ENCODE results near the gene ZSCAN12.

ZSCAN12 gene

DNA sequence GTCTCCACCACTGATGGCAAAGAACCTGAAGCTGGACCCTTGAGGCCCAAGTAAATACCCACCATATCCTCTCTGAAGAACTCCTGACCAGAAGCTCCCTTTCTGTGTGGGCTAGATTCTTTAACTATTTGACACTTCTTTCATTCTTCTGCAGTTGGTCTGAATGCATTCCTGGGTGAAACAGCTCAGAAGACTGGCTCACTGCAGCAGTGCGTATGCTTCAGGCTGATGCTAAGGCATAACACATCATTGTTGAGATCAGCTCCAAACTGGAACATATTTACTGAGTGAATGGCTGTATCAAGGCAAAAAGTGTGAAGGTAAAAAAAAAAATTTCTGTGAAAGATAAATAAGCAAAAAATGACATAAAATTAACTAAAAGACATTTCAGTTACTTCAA lies 24.0 kb upstream of the ZSCAN12 start:
- Histone ChIP-seq H2AFZ (ENCODE audit: low read length) (no peak overlapping the region), H3K9me2 (replicated peaks; ENCODE audit: low read depth, low read length) (no peaks in the 10 kb centered on the region), H3F3A (ENCODE audit: low read depth) (no peaks in the 10 kb centered on the region), H4K20me1 (ENCODE audit: insufficient read depth, low read length, poor library complexity, severe bottlenecking) (no peaks in the 10 kb centered on the region), H3K9me3 (ENCODE audit: insufficient read depth, low read depth, low read length) (peaks cover 3% of the 10 kb centered on the region; the same call in 1 of the 2 replicates), H3K79me2 (ENCODE audit: insufficient read depth, low read length) (no peaks in the 10 kb centered on the region), H3K4me2 (ENCODE audit: low read depth, low read length, poor library complexity, severe bottlenecking) (no peak overlapping the region), H3K27me3 (ENCODE audit: insufficient read depth, low read length, poor library complexity, severe bottlenecking) (no peaks in the 10 kb centered on the region), H3K9ac (ENCODE audit: low read depth, low read length, poor library complexity, severe bottlenecking) (no peak overlapping the region), H3K4me1 (ENCODE audit: insufficient read depth, low read length, poor library complexity, severe bottlenecking) (no peaks in the 10 kb centered on the region), H3K36me3 (ENCODE audit: insufficient read depth, low read length) (no peaks in the 10 kb centered on the region), H3K4me3 (ENCODE audit: low read length, poor library complexity, severe bottlenecking) (no peak overlapping the region)
- TF ChIP-seq EZH2phosphoT487 (IDR thresholded peaks at IDR 0.05; ENCODE audit: borderline replicate concordance) = no peak
- TF ChIP-seq, protein P1, sequence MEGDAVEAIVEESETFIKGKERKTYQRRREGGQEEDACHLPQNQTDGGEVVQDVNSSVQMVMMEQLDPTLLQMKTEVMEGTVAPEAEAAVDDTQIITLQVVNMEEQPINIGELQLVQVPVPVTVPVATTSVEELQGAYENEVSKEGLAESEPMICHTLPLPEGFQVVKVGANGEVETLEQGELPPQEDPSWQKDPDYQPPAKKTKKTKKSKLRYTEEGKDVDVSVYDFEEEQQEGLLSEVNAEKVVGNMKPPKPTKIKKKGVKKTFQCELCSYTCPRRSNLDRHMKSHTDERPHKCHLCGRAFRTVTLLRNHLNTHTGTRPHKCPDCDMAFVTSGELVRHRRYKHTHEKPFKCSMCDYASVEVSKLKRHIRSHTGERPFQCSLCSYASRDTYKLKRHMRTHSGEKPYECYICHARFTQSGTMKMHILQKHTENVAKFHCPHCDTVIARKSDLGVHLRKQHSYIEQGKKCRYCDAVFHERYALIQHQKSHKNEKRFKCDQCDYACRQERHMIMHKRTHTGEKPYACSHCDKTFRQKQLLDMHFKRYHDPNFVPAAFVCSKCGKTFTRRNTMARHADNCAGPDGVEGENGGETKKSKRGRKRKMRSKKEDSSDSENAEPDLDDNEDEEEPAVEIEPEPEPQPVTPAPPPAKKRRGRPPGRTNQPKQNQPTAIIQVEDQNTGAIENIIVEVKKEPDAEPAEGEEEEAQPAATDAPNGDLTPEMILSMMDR (conservative IDR thresholded peaks at IDR 0.05; ENCODE audit: low read length) = no peak

DNA sequence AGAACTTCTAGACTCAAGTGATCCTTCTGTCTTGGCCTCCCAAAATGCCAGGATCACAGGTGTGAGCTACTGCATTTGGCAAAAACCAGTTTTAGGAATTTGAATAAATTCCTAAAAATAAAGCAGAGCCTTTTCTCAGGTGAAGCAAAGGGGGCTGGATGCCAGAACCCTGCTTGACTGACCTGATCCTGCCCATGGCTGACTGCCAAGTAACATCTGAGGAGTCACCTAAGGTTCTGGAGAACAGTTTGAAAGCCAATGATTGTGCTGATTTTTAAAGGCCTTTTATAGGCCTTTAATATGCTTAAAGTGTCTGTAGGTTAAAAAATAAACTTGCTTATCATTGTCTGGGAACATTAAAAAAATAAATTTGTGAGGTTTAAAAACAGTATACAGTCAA lies 14.1 kb upstream of the ZSCAN12 start:
- H3K79me2 ChIP-seq (ENCODE audit: insufficient read depth, low read length) = no peaks in the 10 kb centered on the region
- H3K36me3 ChIP-seq (ENCODE audit: insufficient read depth, low read length) = no peaks in the 10 kb centered on the region
- H3K27me3 ChIP-seq (ENCODE audit: insufficient read depth, low read length, poor library complexity, severe bottlenecking) = no peaks in the 10 kb centered on the region
- TF ChIP-seq, protein P1 (conservative IDR thresholded peaks at IDR 0.05; ENCODE audit: low read length) = no peak
- no peak for TF ChIP-seq EZH2phosphoT487 (IDR thresholded peaks at IDR 0.05; ENCODE audit: borderline replicate concordance)
- H3K9me2 ChIP-seq (replicated peaks; ENCODE audit: low read depth, low read length) = no peaks in the 10 kb centered on the region
- no peak overlapping the region for H3K4me3 ChIP-seq (ENCODE audit: low read length, poor library complexity, severe bottlenecking)
- no peaks in the 10 kb centered on the region for H3K4me1 ChIP-seq (ENCODE audit: insufficient read depth, low read length, poor library complexity, severe bottlenecking)
- no peaks in the 10 kb centered on the region for H3F3A ChIP-seq (ENCODE audit: low read depth)
- H3K4me2 ChIP-seq (ENCODE audit: low read depth, low read length, poor library complexity, severe bottlenecking) = no peak overlapping the region
- no peaks in the 10 kb centered on the region for H4K20me1 ChIP-seq (ENCODE audit: insufficient read depth, low read length, poor library complexity, severe bottlenecking)
- no peak overlapping the region for H2AFZ ChIP-seq (ENCODE audit: low read length)
- no peak overlapping the region for H3K9ac ChIP-seq (ENCODE audit: low read depth, low read length, poor library complexity, severe bottlenecking)
- H3K9me3 ChIP-seq (ENCODE audit: insufficient read depth, low read depth, low read length) = no peaks in the 10 kb centered on the region

DNA sequence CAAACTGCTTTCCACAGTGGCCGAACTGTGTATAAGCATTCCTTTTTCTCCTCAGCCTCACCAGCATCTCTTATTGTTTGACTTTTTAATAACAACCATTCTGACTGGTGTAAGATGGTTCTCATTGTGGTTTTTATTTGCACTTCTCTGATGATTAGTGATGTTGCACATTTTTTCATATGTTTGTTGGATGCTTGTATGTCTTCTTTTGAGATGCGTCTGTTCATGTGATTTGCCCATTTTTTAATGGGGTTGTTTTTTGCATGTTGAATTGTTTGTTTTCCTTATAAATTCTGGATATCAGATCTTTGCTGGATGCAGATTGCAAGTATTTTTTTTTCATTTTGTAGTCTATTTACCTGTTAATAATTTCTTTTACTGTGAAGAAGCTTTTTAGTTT lies 11.2 kb upstream of the ZSCAN12 start:
- H3K9me3 ChIP-seq (ENCODE audit: insufficient read depth, low read depth, low read length) = no peaks in the 10 kb centered on the region
- no peaks in the 10 kb centered on the region for H3K4me1 ChIP-seq (ENCODE audit: insufficient read depth, low read length, poor library complexity, severe bottlenecking)
- no peak overlapping the region for H2AFZ ChIP-seq (ENCODE audit: low read length)
- H3K27me3 ChIP-seq (ENCODE audit: insufficient read depth, low read length, poor library complexity, severe bottlenecking) = no peaks in the 10 kb centered on the region
- H3K9ac ChIP-seq (ENCODE audit: low read depth, low read length, poor library complexity, severe bottlenecking) = no peak overlapping the region
- TF ChIP-seq EZH2phosphoT487 (IDR thresholded peaks at IDR 0.05; ENCODE audit: borderline replicate concordance) = no peak
- TF ChIP-seq, protein P1 (conservative IDR thresholded peaks at IDR 0.05; ENCODE audit: low read length) = no peak
- no peaks in the 10 kb centered on the region for H3K36me3 ChIP-seq (ENCODE audit: insufficient read depth, low read length)
- no peak overlapping the region for H3K4me3 ChIP-seq (ENCODE audit: low read length, poor library complexity, severe bottlenecking)
- no peaks in the 10 kb centered on the region for H3K9me2 ChIP-seq (replicated peaks; ENCODE audit: low read depth, low read length)
- H3K79me2 ChIP-seq (ENCODE audit: insufficient read depth, low read length) = no peaks in the 10 kb centered on the region
- no peak overlapping the region for H3K4me2 ChIP-seq (ENCODE audit: low read depth, low read length, poor library complexity, severe bottlenecking)
- no peaks in the 10 kb centered on the region for H4K20me1 ChIP-seq (ENCODE audit: insufficient read depth, low read length, poor library complexity, severe bottlenecking)
- no peaks in the 10 kb centered on the region for H3F3A ChIP-seq (ENCODE audit: low read depth)
